ENCODE data around the gene CPLX3. TPM values are rescaled to one million over a fixed set of nuclear protein-coding genes. Genes with fewer than 3 reads are reported as not detected.

Gene CPLX3
- total and polyA plus RNA-seq, 10 of the 15 experiments (the other 5 are each of a cell fraction or from before 2014, with no cell fraction given): 0.02 to 0.04 TPM; not detected in 8

GRCh38 chr15:74780523-74781430 lies 45.6 kb upstream of the CPLX3 start (continued):
- TF ChIP-seq, protein P1, sequence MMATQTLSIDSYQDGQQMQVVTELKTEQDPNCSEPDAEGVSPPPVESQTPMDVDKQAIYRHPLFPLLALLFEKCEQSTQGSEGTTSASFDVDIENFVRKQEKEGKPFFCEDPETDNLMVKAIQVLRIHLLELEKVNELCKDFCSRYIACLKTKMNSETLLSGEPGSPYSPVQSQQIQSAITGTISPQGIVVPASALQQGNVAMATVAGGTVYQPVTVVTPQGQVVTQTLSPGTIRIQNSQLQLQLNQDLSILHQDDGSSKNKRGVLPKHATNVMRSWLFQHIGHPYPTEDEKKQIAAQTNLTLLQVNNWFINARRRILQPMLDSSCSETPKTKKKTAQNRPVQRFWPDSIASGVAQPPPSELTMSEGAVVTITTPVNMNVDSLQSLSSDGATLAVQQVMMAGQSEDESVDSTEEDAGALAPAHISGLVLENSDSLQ (IDR thresholded peaks at IDR 0.05): no peak
- no peak for TF ChIP-seq NFIC (IDR thresholded peaks at IDR 0.05; ENCODE audit: low read depth, low read length)
- TF ChIP-seq ZBED1 (IDR thresholded peaks at IDR 0.05; ENCODE audit: borderline replicate concordance): peak; percentile 44; the same call in 1 of the 2 replicates
- 0 out of 3 replicates have a peak, but pooled peaks have one; percentile 6 for TF ChIP-seq POU2F2 (IDR thresholded peaks at IDR 0.05; ENCODE audit: borderline replicate concordance, low read depth, low read length)
- no peak for TF ChIP-seq LARP7 (IDR thresholded peaks at IDR 0.05)
- TF ChIP-seq GATAD2B (conservative IDR thresholded peaks at IDR 0.05; ENCODE audit: low read depth): peak; percentile 24; the same call in 1 of the 2 replicates
- no peak for TF ChIP-seq KDM1A (IDR thresholded peaks at IDR 0.05; ENCODE audit: borderline replicate concordance)

GRCh38 chr15:74781431-74782258 lies 44.8 kb upstream of the CPLX3 start, which contains the start of gene CSK:
CSK (plus strand) TSS chr15:74782080; CDS start chr15:74798298, 16,218 bp downstream.
- intact Hi-C loops (cut with micrococcal nuclease; ENCODE audit: unreplicated experiment): loop anchor here (1.0 kb wide), 1 partner anchor 19 kb away; no protein-coding TSS in a partner anchor
- H3K27me3 ChIP-seq (replicated peaks in 1 of 2; ENCODE audit: control insufficient read depth in 2 of 2, insufficient read depth in 2 of 2, low read length in 1 of 2): no peaks in the 10 kb centered on the region
- peak within 1 kb of the TSS; percentile 82 for H3K9ac ChIP-seq (ENCODE audit: control insufficient read depth, insufficient read depth, low read length)
- H3K36me3 ChIP-seq (ENCODE audit: control insufficient read depth in 2 of 2, insufficient read depth in 2 of 2, low read length in 1 of 2): no peaks in the 10 kb centered on the region; a peak in 2 of 4 replicates
- POLR2A ChIA-PET: interaction anchor here (0.5 to 17.5 kb wide), 7 partner anchors 5 to 165 kb away, joined by 3 to 602 read pairs (median 14); partner anchors contain the start of genes CLK3 and CSK
- no TSS peak for BruUV-seq (replicated peaks)
- H3K4me3 ChIP-seq: peak within 1 kb of the TSS; percentile 94
- no peaks in the 10 kb centered on the region for H3K9me3 ChIP-seq (replicated peaks; ENCODE audit: control insufficient read depth, insufficient read depth, low read length)
- DNase-seq (ENCODE audit: low read depth, low spot score) (no peak), ATAC-seq (no peak; the same call in 2 of the 3 replicates), FAIRE-seq (no peak)
- RAD21 ChIA-PET (ENCODE audit: unreplicated experiment): interaction anchor here (0.6 to 25.2 kb wide), 5 partner anchors 2 to 92 kb away, joined by 3 to 1186 read pairs (median 14); partner anchors contain the start of genes CSK and SCAMP2
- H3K79me2 ChIP-seq (ENCODE audit: control insufficient read depth, insufficient read depth, low read length): peaks cover 64% of the 10 kb centered on the region
- SMC1A ChIA-PET (ENCODE audit: uncharacterized antibody, unreplicated experiment): interaction anchor here (1.7 to 17.6 kb wide), 6 partner anchors 10 to 120 kb away, joined by 5 to 811 read pairs (median 10); no protein-coding TSS in a partner anchor
- CTCF ChIA-PET: interaction anchor here (0.8 to 25.9 kb wide), 9 partner anchors 6 to 379 kb away, joined by 3 to 1288 read pairs (median 8); partner anchors contain the start of gene CSK
- peak within 1 kb of the TSS; percentile 29; the same call in 1 of the 2 replicates for H2AFZ ChIP-seq (ENCODE audit: control insufficient read depth, low read depth, low read length)
- peak within 1 kb of the TSS; percentile 96 for H3K27ac ChIP-seq (ENCODE audit: control insufficient read depth, insufficient read depth)
- 1% methylated on average over 24 of the region's 74 CpGs for WGBS (ENCODE audit: insufficient coverage, insufficient replicate concordance, low lambda C conversion rate, missing lambda C conversion rate)
- in situ Hi-C loops (cut with MboI): loop anchor here (5.0 kb wide), 1 partner anchor 384 kb away; no protein-coding TSS in a partner anchor
- H3K4me1 ChIP-seq (ENCODE audit: control insufficient read depth, insufficient read depth, low read length): peaks cover 59% of the 10 kb centered on the region
- peak within 1 kb of the TSS; percentile 99 for H3K4me2 ChIP-seq (ENCODE audit: control insufficient read depth, insufficient read depth)
- H4K20me1 ChIP-seq (ENCODE audit: control insufficient read depth, insufficient read depth): no peaks in the 10 kb centered on the region
- TF ChIP-seq FOXM1 (IDR thresholded peaks at IDR 0.05; ENCODE audit: low read depth, low read length): no peak
- TF ChIP-seq JUNB (IDR thresholded peaks at IDR 0.05): no peak
- TF ChIP-seq RB1 (IDR thresholded peaks at IDR 0.05; ENCODE audit: borderline replicate concordance): 0 out of 2 replicates have a peak, but pooled peaks have one; percentile 55
- TF ChIP-seq, protein P2, sequence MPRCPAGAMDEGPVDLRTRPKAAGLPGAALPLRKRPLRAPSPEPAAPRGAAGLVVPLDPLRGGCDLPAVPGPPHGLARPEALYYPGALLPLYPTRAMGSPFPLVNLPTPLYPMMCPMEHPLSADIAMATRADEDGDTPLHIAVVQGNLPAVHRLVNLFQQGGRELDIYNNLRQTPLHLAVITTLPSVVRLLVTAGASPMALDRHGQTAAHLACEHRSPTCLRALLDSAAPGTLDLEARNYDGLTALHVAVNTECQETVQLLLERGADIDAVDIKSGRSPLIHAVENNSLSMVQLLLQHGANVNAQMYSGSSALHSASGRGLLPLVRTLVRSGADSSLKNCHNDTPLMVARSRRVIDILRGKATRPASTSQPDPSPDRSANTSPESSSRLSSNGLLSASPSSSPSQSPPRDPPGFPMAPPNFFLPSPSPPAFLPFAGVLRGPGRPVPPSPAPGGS (IDR thresholded peaks at IDR 0.05; ENCODE audit: borderline replicate concordance, insufficient read depth, low read depth, low read length, poor library complexity, severe bottlenecking): no peak
- no peak for TF ChIP-seq ATF7 (IDR thresholded peaks at IDR 0.05; ENCODE audit: low read depth)
- TF ChIP-seq RAD21 (IDR thresholded peaks at IDR 0.05; ENCODE audit: insufficient read depth, low read depth, low read length): peak; percentile 28; the same call in 1 of the 2 replicates
- peak; percentile 67 for TF ChIP-seq PAX5 (IDR thresholded peaks at IDR 0.05; ENCODE audit: borderline replicate concordance, low read depth, low read length)
- peak; percentile 72; the same call in 1 of the 2 replicates for TF ChIP-seq DPF2 (IDR thresholded peaks at IDR 0.05)
- no peak for TF ChIP-seq SREBF2 (IDR thresholded peaks at IDR 0.05; ENCODE audit: low read length)

Data from GM12878 (cell line).